ENCODE data around the gene CLCN3. TPM values are rescaled to one million over a fixed set of nuclear protein-coding genes. Genes with fewer than 3 reads are reported as not detected.

CLCN3 gene
- polyA plus RNA-seq, 4 donors = 8.6 to 48.3 (median 19.4) TPM

- FAIRE-seq (no peak), DNase-seq (no peak)
- Histone ChIP-seq H3K27me3 (ENCODE audit: control insufficient read depth in 3 of 3, insufficient read depth in 3 of 3, low read length in 3 of 3) (no peaks in the 10 kb centered on the region), H3K4me3 (ENCODE audit: low read depth in 1 of 3, low read length in 3 of 3) (no peak overlapping the region), H3K9me3 (ENCODE audit: control insufficient read depth in 2 of 2, insufficient read depth in 1 of 2, low read depth in 1 of 2, low read length in 1 of 2) (no peaks in the 10 kb centered on the region), H3K4me1 (ENCODE audit: control insufficient read depth in 3 of 3, insufficient read depth in 2 of 3, low read depth in 1 of 3, low read length in 2 of 3) (no peaks in the 10 kb centered on the region), H3K27ac (ENCODE audit: low read depth in 1 of 3, low read length in 2 of 3) (no peak overlapping the region), H3K36me3 (ENCODE audit: control insufficient read depth in 3 of 3, insufficient read depth in 2 of 3, low read depth in 1 of 3, low read length in 3 of 3) (peaks cover 3 to 19% (median 9%) of the 10 kb centered on the region in 3 donors)
- WGBS, 3 donors = 90 to 96% (median 92%) methylated on average over 2 of the region's 2 CpGs
These were observed 87.7 kb downstream of the CLCN3 start for GRCh38 chr4:169707958-169708643.

GRCh38 chr4:169715826-169716225 lies 95.4 kb downstream of the CLCN3 start:
- H3K4me3 ChIP-seq (ENCODE audit: low read depth in 1 of 3, low read length in 3 of 3) = no peak overlapping the region
- peaks cover 7 to 14% (median 12%) of the 10 kb centered on the region in 3 donors for H3K36me3 ChIP-seq (ENCODE audit: control insufficient read depth in 3 of 3, insufficient read depth in 2 of 3, low read depth in 1 of 3, low read length in 3 of 3)
- 94 to 97% (median 97%) methylated on average over 2 of the region's 2 CpGs for WGBS, 3 donors
- H3K9me3 ChIP-seq (ENCODE audit: control insufficient read depth in 2 of 2, insufficient read depth in 1 of 2, low read depth in 1 of 2, low read length in 1 of 2) = no peaks in the 10 kb centered on the region
- H3K27me3 ChIP-seq (ENCODE audit: control insufficient read depth in 3 of 3, insufficient read depth in 3 of 3, low read length in 3 of 3) = no peaks in the 10 kb centered on the region
- no peak overlapping the region for H3K27ac ChIP-seq (ENCODE audit: low read depth in 1 of 3, low read length in 2 of 3)
- no peak for FAIRE-seq
- H3K4me1 ChIP-seq (ENCODE audit: control insufficient read depth in 3 of 3, insufficient read depth in 2 of 3, low read depth in 1 of 3, low read length in 2 of 3) = no peaks in the 10 kb centered on the region
- DNase-seq = no peak

- FAIRE-seq (no peak), DNase-seq (no peak)
- Histone ChIP-seq H3K27ac (ENCODE audit: low read depth in 1 of 3, low read length in 2 of 3) (no peak overlapping the region), H3K9me3 (ENCODE audit: control insufficient read depth in 2 of 2, insufficient read depth in 1 of 2, low read depth in 1 of 2, low read length in 1 of 2) (no peaks in the 10 kb centered on the region), H3K4me3 (ENCODE audit: low read depth in 1 of 3, low read length in 3 of 3) (no peak overlapping the region), H3K27me3 (ENCODE audit: control insufficient read depth in 3 of 3, insufficient read depth in 3 of 3, low read length in 3 of 3) (no peaks in the 10 kb centered on the region), H3K4me1 (ENCODE audit: control insufficient read depth in 3 of 3, insufficient read depth in 2 of 3, low read depth in 1 of 3, low read length in 2 of 3) (no peaks in the 10 kb centered on the region), H3K36me3 (ENCODE audit: control insufficient read depth in 3 of 3, insufficient read depth in 2 of 3, low read depth in 1 of 3, low read length in 3 of 3) (peaks cover 7 to 12% (median 11%) of the 10 kb centered on the region in 3 donors)
- WGBS, 3 donors = 88 to 92% (median 89%) methylated on average over 1 of the region's 1 CpG
These were observed 96.3 kb downstream of the CLCN3 start for GRCh38 chr4:169716677-169717076.

GRCh38 chr4:169720529-169720928 lies 100.2 kb downstream of the CLCN3 start:
- H3K27ac ChIP-seq (ENCODE audit: low read depth in 1 of 3, low read length in 2 of 3) = no peak overlapping the region
- no peak overlapping the region for H3K4me3 ChIP-seq (ENCODE audit: low read depth in 1 of 3, low read length in 3 of 3)
- FAIRE-seq = no peak
- whole genome bisulfite sequencing, 3 donors = 91 to 96% (median 96%) methylated on average over 7 of the region's 7 CpGs
- H3K4me1 ChIP-seq (ENCODE audit: control insufficient read depth in 3 of 3, insufficient read depth in 2 of 3, low read depth in 1 of 3, low read length in 2 of 3) = no peaks in the 10 kb centered on the region
- no peaks in the 10 kb centered on the region for H3K27me3 ChIP-seq (ENCODE audit: control insufficient read depth in 3 of 3, insufficient read depth in 3 of 3, low read length in 3 of 3)
- no peaks in the 10 kb centered on the region for H3K9me3 ChIP-seq (ENCODE audit: control insufficient read depth in 2 of 2, insufficient read depth in 1 of 2, low read depth in 1 of 2, low read length in 1 of 2)
- peaks cover 3 to 9% (median 3%) of the 10 kb centered on the region in 3 donors for H3K36me3 ChIP-seq (ENCODE audit: control insufficient read depth in 3 of 3, insufficient read depth in 2 of 3, low read depth in 1 of 3, low read length in 3 of 3)
- no peak for DNase-seq

- no peak overlapping the region for H3K27ac ChIP-seq (ENCODE audit: low read depth in 1 of 3, low read length in 2 of 3)
- no peak overlapping the region for H3K4me3 ChIP-seq (ENCODE audit: low read depth in 1 of 3, low read length in 3 of 3)
- FAIRE-seq (no peak), DNase-seq (peak; percentile 2 to 36)
- WGBS, 3 donors = 86 to 90% (median 89%) methylated on average over 9 of the region's 9 CpGs
- peaks cover 2 to 9% (median 3%) of the 10 kb centered on the region in 3 donors for H3K36me3 ChIP-seq (ENCODE audit: control insufficient read depth in 3 of 3, insufficient read depth in 2 of 3, low read depth in 1 of 3, low read length in 3 of 3)
- H3K27me3 ChIP-seq (ENCODE audit: control insufficient read depth in 3 of 3, insufficient read depth in 3 of 3, low read length in 3 of 3) = no peaks in the 10 kb centered on the region
- no peaks in the 10 kb centered on the region for H3K9me3 ChIP-seq (ENCODE audit: control insufficient read depth in 2 of 2, insufficient read depth in 1 of 2, low read depth in 1 of 2, low read length in 1 of 2)
- H3K4me1 ChIP-seq (ENCODE audit: control insufficient read depth in 3 of 3, insufficient read depth in 2 of 3, low read depth in 1 of 3, low read length in 2 of 3) = no peaks in the 10 kb centered on the region
These were observed 103.0 kb downstream of the CLCN3 start for GRCh38 chr4:169723207-169723965.

GRCh38 chr4:169724260-169724659 lies 103.9 kb downstream of the CLCN3 start:
- 83 to 95% (median 87%) methylated on average over 2 of the region's 2 CpGs for WGBS, 3 donors
- peaks cover 2 to 6% (median 3%) of the 10 kb centered on the region in 3 donors for H3K36me3 ChIP-seq (ENCODE audit: control insufficient read depth in 3 of 3, insufficient read depth in 2 of 3, low read depth in 1 of 3, low read length in 3 of 3)
- H3K9me3 ChIP-seq (ENCODE audit: control insufficient read depth in 2 of 2, insufficient read depth in 1 of 2, low read depth in 1 of 2, low read length in 1 of 2) = no peaks in the 10 kb centered on the region
- H3K4me3 ChIP-seq (ENCODE audit: low read depth in 1 of 3, low read length in 3 of 3) = no peak overlapping the region
- H3K27ac ChIP-seq (ENCODE audit: low read depth in 1 of 3, low read length in 2 of 3) = no peak overlapping the region
- FAIRE-seq (no peak), DNase-seq (no peak)
- no peaks in the 10 kb centered on the region for H3K27me3 ChIP-seq (ENCODE audit: control insufficient read depth in 3 of 3, insufficient read depth in 3 of 3, low read length in 3 of 3)
- H3K4me1 ChIP-seq (ENCODE audit: control insufficient read depth in 3 of 3, insufficient read depth in 2 of 3, low read depth in 1 of 3, low read length in 2 of 3) = no peaks in the 10 kb centered on the region

GRCh38 chr4:169727616-169728015 lies 107.2 kb downstream of the CLCN3 start:
- Histone ChIP-seq H3K4me1 (ENCODE audit: control insufficient read depth in 3 of 3, insufficient read depth in 2 of 3, low read depth in 1 of 3, low read length in 2 of 3) (no peaks in the 10 kb centered on the region), H3K27me3 (ENCODE audit: control insufficient read depth in 3 of 3, insufficient read depth in 3 of 3, low read length in 3 of 3) (no peaks in the 10 kb centered on the region), H3K27ac (ENCODE audit: low read depth in 1 of 3, low read length in 2 of 3) (no peak overlapping the region), H3K9me3 (ENCODE audit: control insufficient read depth in 2 of 2, insufficient read depth in 1 of 2, low read depth in 1 of 2, low read length in 1 of 2) (no peaks in the 10 kb centered on the region), H3K36me3 (ENCODE audit: control insufficient read depth in 3 of 3, insufficient read depth in 2 of 3, low read depth in 1 of 3, low read length in 3 of 3) (peaks cover 0 to 5% (median 0%) of the 10 kb centered on the region in 3 donors), H3K4me3 (ENCODE audit: low read depth in 1 of 3, low read length in 3 of 3) (no peak overlapping the region)
- FAIRE-seq = no peak
- DNase-seq = no peak

- 92 to 95% (median 94%) methylated on average over 5 of the region's 5 CpGs for WGBS, 3 donors
These were observed 110.2 kb downstream of the CLCN3 start for GRCh38 chr4:169730564-169730963.

More at GRCh38 chr4:169730564-169730963, 110.2 kb downstream of the CLCN3 start:
- Histone ChIP-seq H3K4me3 (ENCODE audit: low read depth in 1 of 3, low read length in 3 of 3) (no peak overlapping the region), H3K36me3 (ENCODE audit: control insufficient read depth in 3 of 3, insufficient read depth in 2 of 3, low read depth in 1 of 3, low read length in 3 of 3) (peaks cover 0 to 5% (median 0%) of the 10 kb centered on the region in 3 donors), H3K4me1 (ENCODE audit: control insufficient read depth in 3 of 3, insufficient read depth in 2 of 3, low read depth in 1 of 3, low read length in 2 of 3) (no peaks in the 10 kb centered on the region), H3K27ac (ENCODE audit: low read depth in 1 of 3, low read length in 2 of 3) (no peak overlapping the region), H3K9me3 (ENCODE audit: control insufficient read depth in 2 of 2, insufficient read depth in 1 of 2, low read depth in 1 of 2, low read length in 1 of 2) (no peaks in the 10 kb centered on the region), H3K27me3 (ENCODE audit: control insufficient read depth in 3 of 3, insufficient read depth in 3 of 3, low read length in 3 of 3) (no peaks in the 10 kb centered on the region)
- no peak for DNase-seq
- no peak for FAIRE-seq
